KOPT-K1 (cell line): ENCODE results near the gene ARIH2.
"Not testable (repeated sequence)": the region's sequence is repeated elsewhere in the genome, so short reads cannot be mapped to it uniquely, and the experiment has no call there.

Experiments
- H3K27ac ChIP-seq: fragments of 200-600 bp; sonication (generic); 2 replicates; pipeline ENCODE4 v1.5.1; 2016; ENCODE audit warnings: antibody characterized with exemption, mild to moderate bottlenecking, low read depth, low read length; ENCODE audit not compliant: poor library complexity, severe bottlenecking
- H3K36me3 ChIP-seq: fragments of 200-600 bp; sonication (generic); 2 replicates; pipeline ENCODE4 v1.5.1; 2017; ENCODE audit warnings: antibody characterized with exemption, mild to moderate bottlenecking, low read length, moderate library complexity; ENCODE audit not compliant: insufficient read depth
- H3K9me3 ChIP-seq: fragments of 200-600 bp; sonication (generic); 2 replicates; pipeline ENCODE4 v1.5.1; 2017; ENCODE audit warnings: antibody characterized with exemption, low read length, mild to moderate bottlenecking; ENCODE audit not compliant: insufficient read depth, poor library complexity, severe bottlenecking

ARIH2 gene

GRCh38 chr3:48999085-48999858 lies 80.6 kb downstream of the ARIH2 start:
- Histone ChIP-seq H3K36me3 (no peaks in the 10 kb centered on the region), H3K9me3 (no peaks in the 10 kb centered on the region), H3K27ac (no peak overlapping the region)

- Histone ChIP-seq H3K36me3 (no peaks in the 10 kb centered on the region), H3K27ac (no peak overlapping the region), H3K9me3 (no peaks in the 10 kb centered on the region)
These were observed 82.5 kb downstream of the ARIH2 start for GRCh38 chr3:49001155-49001554.

GRCh38 chr3:49004352-49005302 lies 86.0 kb downstream of the ARIH2 start:
- H3K36me3 ChIP-seq = peaks cover 16% of the 10 kb centered on the region; the same call in 1 of the 2 replicates
- H3K27ac ChIP-seq = no peak overlapping the region
- no peaks in the 10 kb centered on the region for H3K9me3 ChIP-seq

- H3K27ac ChIP-seq = no peak overlapping the region
- H3K9me3 ChIP-seq = no peaks in the 10 kb centered on the region
- peaks cover 21% of the 10 kb centered on the region; the same call in 1 of the 2 replicates for H3K36me3 ChIP-seq
These were observed 86.7 kb downstream of the ARIH2 start for GRCh38 chr3:49005303-49005680.

GRCh38 chr3:49005998-49006397 lies 87.4 kb downstream of the ARIH2 start:
- Histone ChIP-seq H3K36me3 (peaks cover 26% of the 10 kb centered on the region; the same call in 1 of the 2 replicates), H3K27ac (peak overlapping the region; percentile 99), H3K9me3 (no peaks in the 10 kb centered on the region)

GRCh38 chr3:49006408-49007067 lies 87.9 kb downstream of the ARIH2 start:
- H3K36me3 ChIP-seq = peaks cover 31% of the 10 kb centered on the region
- no peaks in the 10 kb centered on the region for H3K9me3 ChIP-seq
- H3K27ac ChIP-seq = peak overlapping the region; percentile 99

GRCh38 chr3:49007068-49007770 lies 88.6 kb downstream of the ARIH2 start, which contains the start of gene WDR6:
Gene WDR6 (plus strand): TSS chr3:49007391. CDS start chr3:49007432, 41 bp downstream.
- Histone ChIP-seq H3K36me3 (peaks cover 38% of the 10 kb centered on the region), H3K27ac (peak within 1 kb of the TSS; percentile 99), H3K9me3 (no peaks in the 10 kb centered on the region)

- H3K36me3 ChIP-seq = peaks cover 45% of the 10 kb centered on the region
- H3K9me3 ChIP-seq = no peaks in the 10 kb centered on the region
- peak overlapping the region; percentile 99 for H3K27ac ChIP-seq
These were observed 89.3 kb downstream of the ARIH2 start for GRCh38 chr3:49007771-49008528.

- Histone ChIP-seq H3K27ac (peak overlapping the region; percentile 99), H3K36me3 (peaks cover 52% of the 10 kb centered on the region)
- H3K9me3 ChIP-seq = not testable (repeated sequence)
These were observed 90.0 kb downstream of the ARIH2 start for GRCh38 chr3:49008627-49009026.

- H3K36me3 ChIP-seq = peaks cover 60% of the 10 kb centered on the region
- no peak overlapping the region for H3K27ac ChIP-seq
- H3K9me3 ChIP-seq = no peaks in the 10 kb centered on the region
These were observed 90.8 kb downstream of the ARIH2 start for GRCh38 chr3:49009396-49009795.

GRCh38 chr3:49012441-49013017 lies 93.9 kb downstream of the ARIH2 start:
- H3K27ac ChIP-seq = no peak overlapping the region
- H3K9me3 ChIP-seq = no peaks in the 10 kb centered on the region
- peaks cover 85% of the 10 kb centered on the region for H3K36me3 ChIP-seq

- Histone ChIP-seq H3K36me3 (peaks cover 83% of the 10 kb centered on the region), H3K9me3 (no peaks in the 10 kb centered on the region), H3K27ac (no peak overlapping the region)
These were observed 94.6 kb downstream of the ARIH2 start for GRCh38 chr3:49013113-49013737.
